Peyer's patch (tissue), 4 donors: ENCODE measurements around the gene RSU1. TPM values are rescaled to one million over a fixed set of nuclear protein-coding genes. Genes with fewer than 3 reads are reported as not detected.

Experiments
- DNase-seq, 3 donors: peaks; one replicate each; pipeline ENCODE4 v3.0.0-alpha.2; 2017 to 2019
- H3K27ac ChIP-seq, 4 donors: fragments of 200-600 bp; sonication (generic); one replicate each; pipeline ENCODE4 v1.5.1; 2016 to 2019
- H3K27me3 ChIP-seq, 2 donors: fragments of 200-600 bp; sonication (generic); one replicate each; pipeline ENCODE4 v1.5.1; 2019
- H3K36me3 ChIP-seq, 3 donors: fragments of 200-600 bp; sonication (generic); one replicate each; pipeline ENCODE4 v1.5.1; 2016 to 2019
- H3K4me1 ChIP-seq, 4 donors: fragments of 200-600 bp; sonication (generic); one replicate each; pipeline ENCODE4 v1.5.1; 2016 to 2019
- H3K4me3 ChIP-seq, 4 donors: fragments of 200-600 bp; sonication (generic); 1 replicate in 3 of 4; 2 replicates in 1 of 4; pipeline ENCODE4 v1.5.1; 2016 to 2019; ENCODE audit warnings: mild to moderate bottlenecking in 1 of 4
- H3K9me3 ChIP-seq, 4 donors: fragments of 200-600 bp; sonication (generic); one replicate each; pipeline ENCODE4 v1.5.1; 2016 to 2019; ENCODE audit warnings: mild to moderate bottlenecking in 1 of 4
- CTCF ChIP-seq, 6 experiments: fragments of 450-650 bp in 4 of 6; fragments of 200-600 bp in 2 of 6; sonication (generic) in 1 of 6; IDR thresholded peaks; one replicate each; pipeline ENCODE4 v1.5.1; 2017 to 2019; ENCODE audit warnings: antibody characterized with exemption in 6 of 6, mild to moderate bottlenecking in 3 of 6, moderate library complexity in 1 of 6
- POLR2A ChIP-seq, 2 donors: fragments of 450-650 bp; IDR thresholded peaks; one replicate each; pipeline ENCODE4 v1.5.1; 2017; ENCODE audit warnings: antibody characterized with exemption in 2 of 2, mild to moderate bottlenecking in 2 of 2, moderate library complexity in 2 of 2
- total RNA-seq, 4 donors: library from RNA; depleted of rRNA; stranded (reverse); fragments of >200 nt; gene quantifications; one replicate each; pipeline ENCODE4 v1.1.0, GENCODE V29; 2016

RSU1 gene
- total RNA-seq, 4 donors from 2014 or later, result 14.5 to 31.4 (median 23.5) TPM

GRCh38 chr10:16700331-16700730 lies 116.9 kb downstream of the RSU1 start:
- no peaks in the 10 kb centered on the region for H3K36me3 ChIP-seq
- TF ChIP-seq CTCF (IDR thresholded peaks at IDR 0.05) (no peak), POLR2A (IDR thresholded peaks at IDR 0.05) (no peak)
- H3K4me1 ChIP-seq, result no peaks in the 10 kb centered on the region
- DNase-seq, result no peak
- H3K4me3 ChIP-seq, result no peak overlapping the region
- H3K27me3 ChIP-seq, result no peaks in the 10 kb centered on the region
- peaks cover 0 to 3% (median 0%) of the 10 kb centered on the region in 4 donors for H3K9me3 ChIP-seq
- no peak overlapping the region for H3K27ac ChIP-seq

- Histone ChIP-seq H3K27ac (no peak overlapping the region), H3K4me3 (no peak overlapping the region), H3K9me3 (peaks cover 0 to under 1% (median 0%) of the 10 kb centered on the region in 4 donors), H3K4me1 (no peaks in the 10 kb centered on the region), H3K27me3 (no peaks in the 10 kb centered on the region), H3K36me3 (no peaks in the 10 kb centered on the region)
- no peak for TF ChIP-seq POLR2A (IDR thresholded peaks at IDR 0.05)
- no peak for TF ChIP-seq CTCF (IDR thresholded peaks at IDR 0.05)
- DNase-seq, result no peak
These were observed 117.7 kb downstream of the RSU1 start for GRCh38 chr10:16699435-16700057.

GRCh38 chr10:16698461-16698860 lies 118.8 kb downstream of the RSU1 start:
- Histone ChIP-seq H3K9me3 (no peaks in the 10 kb centered on the region), H3K4me3 (no peak overlapping the region), H3K4me1 (no peaks in the 10 kb centered on the region), H3K36me3 (peaks cover 0 to 1% (median 0%) of the 10 kb centered on the region in 3 donors), H3K27me3 (no peaks in the 10 kb centered on the region), H3K27ac (no peak overlapping the region)
- TF ChIP-seq POLR2A (IDR thresholded peaks at IDR 0.05), result no peak
- TF ChIP-seq CTCF (IDR thresholded peaks at IDR 0.05), result no peak
- no peak for DNase-seq

GRCh38 chr10:16690417-16690816 lies 126.8 kb downstream of the RSU1 start:
- Histone ChIP-seq H3K27ac (no peak overlapping the region), H3K36me3 (peaks cover 0 to 6% (median 0%) of the 10 kb centered on the region in 3 donors), H3K4me3 (no peak overlapping the region), H3K4me1 (no peaks in the 10 kb centered on the region), H3K9me3 (no peaks in the 10 kb centered on the region), H3K27me3 (no peaks in the 10 kb centered on the region)
- no peak for TF ChIP-seq POLR2A (IDR thresholded peaks at IDR 0.05)
- no peak for TF ChIP-seq CTCF (IDR thresholded peaks at IDR 0.05)
- no peak for DNase-seq

GRCh38 chr10:16689696-16690095 lies 127.5 kb downstream of the RSU1 start:
- no peak for DNase-seq
- no peaks in the 10 kb centered on the region for H3K4me1 ChIP-seq
- no peak overlapping the region for H3K4me3 ChIP-seq
- no peak for TF ChIP-seq POLR2A (IDR thresholded peaks at IDR 0.05)
- TF ChIP-seq CTCF (IDR thresholded peaks at IDR 0.05), result no peak
- H3K27ac ChIP-seq, result no peak overlapping the region
- H3K27me3 ChIP-seq, result no peaks in the 10 kb centered on the region
- peaks cover 0 to 6% (median 0%) of the 10 kb centered on the region in 3 donors for H3K36me3 ChIP-seq
- no peaks in the 10 kb centered on the region for H3K9me3 ChIP-seq
